Dendritic cell treated with granulocyte-macrophage colony-stimulating factor and Interleukin-4, amounts not matched to agents 40 ng/mL and 50 ng/mL, for 4 days (primary cell): ENCODE results near the gene CEP85L.

Experiments
- H3K27ac Mint-ChIP-seq: one replicate; pipeline ENCODE4 v1.8.0; 2022; ENCODE audit warnings: mild to moderate bottlenecking, mixed read lengths
- H3K27me3 Mint-ChIP-seq: one replicate; pipeline ENCODE4 v1.8.0; 2022; ENCODE audit warnings: mild to moderate bottlenecking, mixed read lengths
- H3K36me3 Mint-ChIP-seq: one replicate; pipeline ENCODE4 v1.8.0; 2022; ENCODE audit warnings: low read depth, mixed read lengths
- H3K4me1 Mint-ChIP-seq: one replicate; pipeline ENCODE4 v1.8.0; 2022; ENCODE audit warnings: low read depth, mixed read lengths
- H3K4me3 Mint-ChIP-seq: one replicate; pipeline ENCODE4 v1.8.0; 2022; ENCODE audit warnings: mild to moderate bottlenecking, moderate library complexity, mixed read lengths
- H3K9me3 Mint-ChIP-seq: one replicate; pipeline ENCODE4 v1.8.0; 2022; ENCODE audit warnings: mixed read lengths
- intact Hi-C: fragments of 100-400 bp; cut with micrococcal nuclease; formaldehyde crosslinking; loops from one replicate; pipeline ENCODE4 v1.15.0; 2022

The CEP85L gene

DNA sequence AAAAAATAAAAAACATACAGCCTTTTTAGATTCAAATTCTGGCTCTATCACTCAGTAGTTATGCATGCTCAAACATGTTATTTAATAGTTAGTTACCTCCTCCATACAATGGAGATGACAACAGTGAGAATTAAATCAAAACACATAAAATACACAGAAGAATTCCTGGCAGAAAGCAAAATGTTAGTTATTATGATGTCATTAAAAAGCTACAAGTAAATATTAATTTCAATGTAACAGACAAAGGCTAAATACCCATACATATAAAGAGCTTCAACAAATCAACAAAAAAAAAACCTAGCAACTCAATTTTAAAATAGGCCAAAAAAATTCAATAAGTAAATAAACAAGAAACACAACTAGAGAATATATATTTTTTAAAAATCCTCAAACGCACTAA is 81.9 kb downstream of the CEP85L start:
- Mint-ChIP-seq H3K27me3 (no peaks in the 10 kb centered on the region), H3K27ac (no peak overlapping the region), H3K4me3 (no peak overlapping the region), H3K9me3 (peaks cover 10% of the 10 kb centered on the region), H3K4me1 (no peaks in the 10 kb centered on the region), H3K36me3 (peaks cover 20% of the 10 kb centered on the region)
- intact Hi-C loops: no loop called here

DNA sequence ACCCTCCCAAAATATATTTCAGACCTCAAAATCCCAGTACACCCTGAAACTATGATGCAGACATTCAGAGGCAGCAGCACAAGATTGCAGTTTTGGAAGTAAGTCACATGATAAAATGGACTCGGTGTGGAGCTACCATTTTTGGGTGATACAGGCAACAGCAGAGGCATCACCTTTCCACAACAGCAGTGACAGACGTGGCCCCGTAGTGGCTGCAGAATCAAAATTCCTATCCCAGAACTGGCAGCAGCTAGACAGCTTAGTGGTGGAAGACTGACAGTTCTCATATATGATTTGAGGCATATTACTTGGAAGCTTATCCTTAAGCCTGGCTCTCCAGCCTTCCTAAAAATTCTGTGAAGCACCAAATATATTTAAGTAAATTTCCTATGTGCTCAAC is 83.4 kb downstream of the CEP85L start:
- H3K4me3 Mint-ChIP-seq: no peak overlapping the region
- peaks cover 16% of the 10 kb centered on the region for H3K36me3 Mint-ChIP-seq
- H3K9me3 Mint-ChIP-seq: no peaks in the 10 kb centered on the region
- intact Hi-C loops: no loop called here
- no peaks in the 10 kb centered on the region for H3K4me1 Mint-ChIP-seq
- H3K27me3 Mint-ChIP-seq: no peaks in the 10 kb centered on the region
- no peak overlapping the region for H3K27ac Mint-ChIP-seq

DNA sequence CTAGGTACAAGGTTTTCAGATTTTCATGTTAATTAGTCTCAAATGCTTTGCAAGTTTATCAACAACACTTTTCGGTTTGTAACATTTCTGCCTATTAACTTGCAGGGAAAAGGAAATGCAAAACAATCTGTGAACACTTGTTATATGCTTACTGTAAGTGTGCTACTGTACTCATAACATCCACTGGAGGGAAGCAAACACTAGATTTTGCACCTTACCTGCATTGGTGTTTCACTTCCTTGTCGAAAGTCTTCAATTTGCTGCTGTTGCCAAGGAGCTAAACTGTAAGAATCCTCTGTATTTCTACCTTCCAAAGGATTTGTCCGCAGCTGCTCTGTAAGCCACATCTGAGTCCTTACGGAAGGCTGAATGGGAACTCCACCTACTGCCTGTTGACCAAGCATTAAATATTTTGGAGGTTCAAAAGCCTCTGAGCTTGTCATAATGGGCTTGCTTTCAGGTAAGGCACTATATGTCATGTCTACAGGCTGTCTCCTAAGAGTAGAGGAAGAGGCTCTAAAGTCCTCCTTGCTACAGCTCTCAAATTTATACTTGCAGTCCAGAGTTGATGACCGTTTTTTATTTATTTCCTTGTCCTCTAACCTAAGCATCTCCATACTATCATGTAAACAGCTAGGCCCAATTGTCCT is 86.0 kb downstream of the CEP85L start:
- Mint-ChIP-seq H3K27ac (no peak overlapping the region), H3K4me1 (no peaks in the 10 kb centered on the region), H3K4me3 (no peak overlapping the region), H3K9me3 (no peaks in the 10 kb centered on the region), H3K36me3 (peaks cover 18% of the 10 kb centered on the region), H3K27me3 (no peaks in the 10 kb centered on the region)
- intact Hi-C loops: no loop called here

DNA sequence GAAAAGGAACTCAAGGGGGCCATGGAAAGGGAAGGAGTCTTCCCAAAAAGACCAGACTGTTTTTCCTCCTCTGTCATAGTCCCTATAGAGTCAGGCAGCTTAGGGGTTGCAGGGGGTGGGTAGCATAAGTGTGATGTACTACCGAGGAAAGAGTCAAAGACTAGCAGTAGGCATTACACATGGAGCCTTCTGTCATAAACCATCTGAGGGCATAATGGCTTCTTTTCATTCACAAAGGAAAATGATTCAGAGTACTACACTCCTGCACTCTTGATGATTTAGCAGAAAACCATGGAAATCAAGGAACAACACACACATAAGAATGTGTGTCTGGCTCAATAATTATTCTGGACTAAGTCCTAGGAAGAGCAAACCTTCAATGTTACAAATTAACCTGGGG is 88.4 kb downstream of the CEP85L start:
- Mint-ChIP-seq H3K27me3 (no peaks in the 10 kb centered on the region), H3K9me3 (no peaks in the 10 kb centered on the region), H3K36me3 (peaks cover 24% of the 10 kb centered on the region), H3K4me1 (peaks cover 9% of the 10 kb centered on the region), H3K4me3 (no peak overlapping the region), H3K27ac (no peak overlapping the region)
- intact Hi-C loops: no loop called here

DNA sequence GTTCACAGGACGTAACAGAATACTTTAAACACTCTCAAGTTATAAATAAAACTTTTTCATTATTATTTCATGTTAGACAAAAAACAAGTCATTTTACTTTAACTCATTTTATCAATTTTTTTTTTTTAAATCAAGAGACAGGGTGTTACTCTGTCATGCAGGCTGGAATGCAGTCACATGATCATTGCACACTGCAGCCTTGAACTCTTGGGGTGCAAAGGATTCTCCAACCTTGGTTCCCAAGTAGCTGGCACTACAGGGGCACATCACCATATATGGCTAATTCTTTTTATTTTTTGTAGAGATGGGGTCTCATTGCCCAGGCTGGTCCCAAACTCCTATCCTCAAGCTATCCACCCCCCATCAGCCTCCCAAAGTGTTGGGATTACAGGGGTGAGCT is 89.1 kb downstream of the CEP85L start:
- no peaks in the 10 kb centered on the region for H3K27me3 Mint-ChIP-seq
- peaks cover 25% of the 10 kb centered on the region for H3K36me3 Mint-ChIP-seq
- peaks cover 9% of the 10 kb centered on the region for H3K4me1 Mint-ChIP-seq
- H3K9me3 Mint-ChIP-seq: no peaks in the 10 kb centered on the region
- no peak overlapping the region for H3K27ac Mint-ChIP-seq
- intact Hi-C loops: no loop called here
- no peak overlapping the region for H3K4me3 Mint-ChIP-seq

DNA sequence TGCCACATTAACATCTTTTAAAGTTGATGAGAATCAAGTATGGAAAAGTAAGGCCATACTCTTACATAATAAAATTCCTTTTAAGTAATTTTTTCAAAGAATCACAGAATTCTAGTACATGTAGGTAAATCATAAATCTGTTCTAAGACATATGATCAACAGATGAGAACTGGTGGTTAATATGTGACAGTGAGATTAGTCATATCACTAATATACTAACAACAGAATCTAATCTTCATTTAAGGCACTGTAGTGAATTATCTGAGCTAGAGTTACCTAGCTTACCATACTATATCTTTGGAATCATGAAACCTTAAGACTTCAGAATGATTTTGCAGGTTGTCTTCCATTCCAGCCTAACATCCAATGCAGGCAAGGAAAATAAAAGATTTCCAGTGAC is 91.7 kb downstream of the CEP85L start:
- Mint-ChIP-seq H3K36me3 (peaks cover 27% of the 10 kb centered on the region), H3K9me3 (no peaks in the 10 kb centered on the region), H3K4me3 (no peak overlapping the region), H3K27ac (no peak overlapping the region), H3K27me3 (no peaks in the 10 kb centered on the region), H3K4me1 (peaks cover 9% of the 10 kb centered on the region)
- intact Hi-C loops: no loop called here

DNA sequence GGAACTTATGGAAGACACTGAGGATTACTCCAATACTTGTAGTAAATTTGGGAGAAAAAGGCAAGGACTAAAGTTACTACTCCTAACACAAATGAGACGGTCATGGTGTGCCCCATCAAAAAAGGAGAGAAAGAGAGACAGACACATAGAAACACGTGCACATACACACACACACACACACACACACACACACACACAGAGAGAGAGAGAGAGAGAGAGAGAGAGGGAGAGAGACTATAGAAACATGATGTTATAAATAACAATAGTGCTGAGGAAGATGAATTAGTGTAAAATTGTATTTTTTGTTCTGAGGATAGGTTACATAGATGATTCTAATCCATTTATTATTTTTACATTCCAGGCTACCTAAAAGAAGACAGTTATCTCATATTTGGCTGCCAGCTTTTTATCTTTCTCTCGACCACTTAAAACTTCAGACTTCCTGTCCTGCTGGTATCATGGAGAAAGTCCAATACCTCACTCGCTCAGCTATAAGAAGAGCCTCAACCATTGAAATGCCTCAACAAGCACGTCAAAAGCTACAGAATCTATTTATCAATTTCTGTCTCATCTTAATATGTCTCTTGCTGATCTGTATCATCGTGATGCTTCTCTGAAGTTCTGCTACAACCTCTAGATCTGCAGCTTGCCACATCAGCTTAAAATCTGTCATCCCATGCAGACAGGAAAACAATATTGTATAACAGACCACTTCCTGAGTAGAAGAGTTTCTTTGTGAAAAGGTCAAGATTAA is 92.8 kb downstream of the CEP85L start:
- H3K4me1 Mint-ChIP-seq: peaks cover 9% of the 10 kb centered on the region
- H3K27ac Mint-ChIP-seq: no peak overlapping the region
- intact Hi-C loops: no loop called here
- H3K27me3 Mint-ChIP-seq: no peaks in the 10 kb centered on the region
- H3K4me3 Mint-ChIP-seq: no peak overlapping the region
- peaks cover 27% of the 10 kb centered on the region for H3K36me3 Mint-ChIP-seq
- no peaks in the 10 kb centered on the region for H3K9me3 Mint-ChIP-seq

DNA sequence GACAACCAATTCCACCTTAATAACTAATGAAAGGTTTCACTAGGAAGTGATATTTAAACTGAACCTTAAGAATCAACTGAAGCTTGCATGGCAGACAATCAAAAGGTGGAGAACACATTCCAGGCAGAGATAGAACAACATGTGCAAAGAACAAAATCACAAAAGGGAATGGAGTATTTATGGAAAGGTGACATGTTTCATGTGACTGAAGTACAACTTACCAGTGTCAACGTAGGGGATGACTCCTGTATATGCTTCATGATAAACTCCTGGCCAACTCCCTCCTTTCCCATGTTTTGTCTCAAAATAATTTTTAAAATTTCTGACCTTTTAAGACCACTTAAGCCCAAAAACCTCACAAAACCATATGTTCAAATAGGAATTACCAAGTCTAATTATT is 96.7 kb downstream of the CEP85L start:
- intact Hi-C loops: no loop called here
- Mint-ChIP-seq H3K36me3 (peaks cover 21% of the 10 kb centered on the region), H3K27ac (no peak overlapping the region), H3K4me1 (peaks cover 9% of the 10 kb centered on the region), H3K27me3 (no peaks in the 10 kb centered on the region), H3K9me3 (no peaks in the 10 kb centered on the region), H3K4me3 (no peak overlapping the region)

DNA sequence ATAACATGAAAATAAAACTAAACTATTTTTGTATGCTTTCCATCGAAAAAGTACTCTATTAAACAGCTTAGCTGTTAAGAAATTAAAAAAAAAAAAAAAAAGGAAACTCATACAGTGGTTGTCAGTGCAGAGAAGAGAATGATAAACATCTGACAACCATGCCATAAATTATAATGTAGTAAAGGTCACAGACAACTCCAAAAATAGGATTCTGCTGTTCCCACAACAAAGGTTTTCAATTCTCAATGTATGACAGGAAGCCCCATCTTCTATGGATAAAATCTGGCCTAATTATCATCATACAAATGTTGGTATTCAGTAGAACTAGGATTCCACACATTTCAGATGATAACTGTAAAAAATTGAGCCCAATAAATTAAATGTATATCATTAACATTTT is 98.3 kb downstream of the CEP85L start:
- Mint-ChIP-seq H3K36me3 (peaks cover 16% of the 10 kb centered on the region), H3K27ac (no peak overlapping the region), H3K4me1 (no peaks in the 10 kb centered on the region), H3K27me3 (no peaks in the 10 kb centered on the region), H3K9me3 (no peaks in the 10 kb centered on the region), H3K4me3 (no peak overlapping the region)
- intact Hi-C loops: no loop called here

DNA sequence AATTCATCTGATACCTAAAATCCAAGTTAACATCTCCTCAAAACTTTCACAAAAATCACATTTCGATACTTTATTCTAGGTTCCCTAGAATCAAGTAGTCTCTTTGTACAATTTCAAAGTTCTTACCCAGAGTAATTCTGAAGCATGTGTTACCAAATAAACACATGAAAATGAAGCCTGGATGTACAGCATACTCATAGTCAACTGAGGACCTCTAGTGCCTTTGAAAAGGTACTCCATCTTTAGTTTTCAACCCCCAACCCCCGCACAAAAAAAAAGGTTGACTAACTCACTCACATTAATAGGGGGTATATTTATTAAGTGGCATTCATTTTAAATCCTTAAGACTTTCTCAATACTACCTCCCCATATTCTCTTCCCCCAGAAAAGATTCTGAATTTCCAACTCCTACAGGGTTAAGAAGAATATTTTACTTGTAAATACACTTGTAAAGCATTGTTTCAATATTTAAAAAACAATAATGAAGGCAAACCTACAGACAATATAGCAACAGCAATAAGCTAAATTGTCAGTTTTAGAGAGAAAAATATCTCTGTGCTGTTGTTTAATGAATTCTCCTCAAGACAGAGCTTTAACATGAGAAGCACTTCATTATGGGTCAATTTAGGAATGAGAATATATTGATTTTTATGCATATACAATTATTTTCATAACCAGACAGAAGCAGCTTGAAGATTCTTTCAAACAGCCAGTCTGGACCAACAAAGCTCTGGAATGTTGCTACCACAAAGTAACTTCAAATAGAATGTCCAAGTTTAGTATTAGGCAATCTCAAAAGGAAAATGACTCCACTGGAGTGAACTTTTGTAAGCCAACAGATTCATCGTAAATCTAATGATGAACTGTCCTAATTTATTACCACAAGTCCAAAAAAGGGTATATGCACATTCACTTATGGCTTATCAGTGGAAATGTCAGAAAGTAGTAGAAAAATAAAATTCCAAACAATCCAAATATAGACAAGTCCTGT is 100.0 kb downstream of the CEP85L start:
- H3K36me3 Mint-ChIP-seq: peaks cover 14% of the 10 kb centered on the region
- no peaks in the 10 kb centered on the region for H3K9me3 Mint-ChIP-seq
- intact Hi-C loops: no loop called here
- H3K4me1 Mint-ChIP-seq: no peaks in the 10 kb centered on the region
- no peak overlapping the region for H3K4me3 Mint-ChIP-seq
- no peaks in the 10 kb centered on the region for H3K27me3 Mint-ChIP-seq
- no peak overlapping the region for H3K27ac Mint-ChIP-seq

DNA sequence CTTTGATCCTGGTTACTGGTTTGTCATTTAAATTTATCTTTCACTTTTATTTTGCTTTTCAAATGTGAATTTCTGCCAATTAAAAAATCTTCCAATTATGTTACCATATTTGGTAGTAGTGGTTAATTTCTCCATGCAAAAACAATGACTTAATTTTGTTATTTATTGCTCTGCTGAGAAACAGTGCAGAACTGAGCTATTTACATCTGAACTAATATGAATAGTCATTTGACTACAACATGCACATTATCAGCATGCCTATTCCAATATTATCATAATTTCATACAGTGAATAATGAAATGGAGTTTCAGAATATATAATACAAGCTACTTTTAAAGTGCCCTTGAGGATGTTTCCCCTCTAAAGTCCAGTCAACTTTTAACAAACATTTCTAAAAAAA is 102.8 kb downstream of the CEP85L start:
- H3K9me3 Mint-ChIP-seq: no peaks in the 10 kb centered on the region
- H3K4me3 Mint-ChIP-seq: no peak overlapping the region
- intact Hi-C loops: no loop called here
- no peaks in the 10 kb centered on the region for H3K4me1 Mint-ChIP-seq
- no peaks in the 10 kb centered on the region for H3K36me3 Mint-ChIP-seq
- no peak overlapping the region for H3K27ac Mint-ChIP-seq
- H3K27me3 Mint-ChIP-seq: no peaks in the 10 kb centered on the region

DNA sequence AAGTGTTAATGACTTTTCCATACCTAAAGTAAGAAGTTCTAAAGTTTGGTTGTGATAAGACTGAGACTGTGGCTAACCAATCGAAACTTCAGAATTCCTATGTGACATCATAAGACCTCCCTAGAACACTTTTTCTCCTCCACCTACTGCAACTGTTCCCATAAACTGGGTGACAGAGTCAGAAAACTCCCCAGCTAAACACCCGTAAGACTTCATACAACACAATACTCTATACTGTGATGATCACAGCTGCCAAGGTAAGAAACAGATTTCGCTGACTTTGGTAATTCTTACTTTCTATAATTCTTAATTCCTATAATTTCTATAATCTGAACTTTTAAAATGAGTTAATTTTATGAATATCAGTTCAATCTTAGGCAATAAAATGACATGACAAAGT is 103.3 kb downstream of the CEP85L start, which contains the start of gene PLN:
TSS of gene PLN (plus strand) at position 161 of the 400 bp plus-strand sequence. CDS start 10,626 bp downstream, outside the sequence.
- no peaks in the 10 kb centered on the region for H3K9me3 Mint-ChIP-seq
- no peak within 1 kb of the TSS for H3K27ac Mint-ChIP-seq
- no peaks in the 10 kb centered on the region for H3K27me3 Mint-ChIP-seq
- no peak within 1 kb of the TSS for H3K4me3 Mint-ChIP-seq
- intact Hi-C loops: no loop called here
- no peaks in the 10 kb centered on the region for H3K4me1 Mint-ChIP-seq
- H3K36me3 Mint-ChIP-seq: no peaks in the 10 kb centered on the region

DNA sequence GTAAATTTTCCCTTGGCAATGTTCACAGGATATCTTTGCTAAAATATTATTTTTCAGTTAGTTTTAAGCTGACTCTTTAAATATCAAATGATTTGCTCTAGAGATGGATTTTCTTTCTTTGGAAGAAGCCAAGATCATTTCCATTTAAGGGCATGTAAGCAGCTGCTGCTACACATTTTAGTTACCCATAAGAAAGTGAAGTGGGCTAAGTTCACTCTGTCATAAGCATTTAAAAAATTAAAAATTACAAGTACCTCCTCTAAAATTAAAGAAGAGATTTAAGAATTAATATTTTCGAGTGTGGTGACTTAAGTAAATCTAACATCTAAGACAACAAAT is 104.5 kb downstream of the CEP85L start:
- intact Hi-C loops: no loop called here
- H3K4me1 Mint-ChIP-seq: no peaks in the 10 kb centered on the region
- H3K4me3 Mint-ChIP-seq: no peak overlapping the region
- no peaks in the 10 kb centered on the region for H3K27me3 Mint-ChIP-seq
- H3K36me3 Mint-ChIP-seq: no peaks in the 10 kb centered on the region
- no peak overlapping the region for H3K27ac Mint-ChIP-seq
- no peaks in the 10 kb centered on the region for H3K9me3 Mint-ChIP-seq
